ENCODE measurements around the gene LRCH3.

DNA sequence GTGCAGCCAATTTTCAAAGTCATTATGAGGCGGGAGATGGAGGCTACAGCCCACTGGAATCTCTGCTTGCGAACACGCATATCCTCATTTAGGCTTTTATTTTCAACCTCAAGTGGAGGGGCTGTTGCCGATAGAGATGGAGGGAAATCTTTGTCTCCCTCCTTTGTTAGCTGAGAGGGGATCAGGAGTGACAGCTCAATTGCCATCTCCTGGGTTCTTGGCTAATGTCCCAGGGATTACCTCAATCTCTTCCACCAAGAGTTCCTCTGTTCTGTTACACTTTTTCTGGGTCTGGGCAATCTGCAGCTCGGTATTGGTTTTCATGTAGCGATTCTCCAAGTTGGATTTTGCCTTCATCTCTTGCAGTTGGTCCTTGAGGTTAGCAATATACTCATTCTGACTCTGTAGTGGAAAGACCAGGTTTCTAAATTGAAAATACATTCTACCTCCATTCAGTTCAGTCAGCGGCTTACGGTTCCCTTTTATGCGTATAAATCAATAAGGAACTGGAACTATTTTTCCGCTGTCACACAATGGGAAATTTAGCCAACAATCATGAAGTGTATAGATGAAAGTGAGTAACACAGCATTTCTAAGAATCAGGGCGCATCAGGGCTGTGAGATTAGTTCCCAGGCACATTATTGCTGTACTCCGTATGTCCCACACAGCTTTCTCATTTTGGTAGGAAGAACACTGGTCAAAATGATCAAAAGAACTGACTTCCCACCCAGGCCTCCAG, 122.8 kb downstream of the LRCH3 start:
- TF ChIP-seq, protein P1, sequence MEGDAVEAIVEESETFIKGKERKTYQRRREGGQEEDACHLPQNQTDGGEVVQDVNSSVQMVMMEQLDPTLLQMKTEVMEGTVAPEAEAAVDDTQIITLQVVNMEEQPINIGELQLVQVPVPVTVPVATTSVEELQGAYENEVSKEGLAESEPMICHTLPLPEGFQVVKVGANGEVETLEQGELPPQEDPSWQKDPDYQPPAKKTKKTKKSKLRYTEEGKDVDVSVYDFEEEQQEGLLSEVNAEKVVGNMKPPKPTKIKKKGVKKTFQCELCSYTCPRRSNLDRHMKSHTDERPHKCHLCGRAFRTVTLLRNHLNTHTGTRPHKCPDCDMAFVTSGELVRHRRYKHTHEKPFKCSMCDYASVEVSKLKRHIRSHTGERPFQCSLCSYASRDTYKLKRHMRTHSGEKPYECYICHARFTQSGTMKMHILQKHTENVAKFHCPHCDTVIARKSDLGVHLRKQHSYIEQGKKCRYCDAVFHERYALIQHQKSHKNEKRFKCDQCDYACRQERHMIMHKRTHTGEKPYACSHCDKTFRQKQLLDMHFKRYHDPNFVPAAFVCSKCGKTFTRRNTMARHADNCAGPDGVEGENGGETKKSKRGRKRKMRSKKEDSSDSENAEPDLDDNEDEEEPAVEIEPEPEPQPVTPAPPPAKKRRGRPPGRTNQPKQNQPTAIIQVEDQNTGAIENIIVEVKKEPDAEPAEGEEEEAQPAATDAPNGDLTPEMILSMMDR (IDR thresholded peaks at IDR 0.05), result no peak
- TF ChIP-seq POLR2A (IDR thresholded peaks at IDR 0.05), result no peak

Measured in testis (tissue), 2 donors.